ENCODE results near the gene AHCYL2. TPM values are rescaled to one million over a fixed set of nuclear protein-coding genes. Genes with fewer than 3 reads are reported as not detected.

The AHCYL2 gene
- total RNA-seq, 1 experiment from 2014 or later = 20.2 TPM

- BruUV-seq (replicated peaks) = no TSS peak
- no peaks in the 10 kb centered on the region for H3K36me3 ChIP-seq (ENCODE audit: control insufficient read depth, insufficient read depth, low read length)
- ChIA-PET POLR2A (no interaction called here), CTCF (interaction anchor here (1.2 kb wide), 1 partner anchor 24 kb away, joined by 3 read pairs; no protein-coding TSS in a partner anchor)
- H3K4me3 ChIP-seq (ENCODE audit: low read depth in 2 of 2, low read length in 2 of 2) = peak overlapping the region; percentile 45 to 56
- H3K9me3 ChIP-seq (ENCODE audit: control insufficient read depth, insufficient read depth, low read depth, low read length) = no peaks in the 10 kb centered on the region
- DNase-seq (ENCODE audit: low read depth, low spot score) (no peak), ATAC-seq (no peak)
- peaks cover 14% of the 10 kb centered on the region for H3K27me3 ChIP-seq (ENCODE audit: control insufficient read depth, insufficient read depth, low read length)
- TF ChIP-seq SIN3A (IDR thresholded peaks at IDR 0.05; ENCODE audit: borderline replicate concordance, insufficient read depth, low read depth, low read length) = no peak
- TF ChIP-seq POLR2AphosphoS5 (IDR thresholded peaks at IDR 0.05; ENCODE audit: low read depth, low read length) = no peak
- TF ChIP-seq, protein P1, sequence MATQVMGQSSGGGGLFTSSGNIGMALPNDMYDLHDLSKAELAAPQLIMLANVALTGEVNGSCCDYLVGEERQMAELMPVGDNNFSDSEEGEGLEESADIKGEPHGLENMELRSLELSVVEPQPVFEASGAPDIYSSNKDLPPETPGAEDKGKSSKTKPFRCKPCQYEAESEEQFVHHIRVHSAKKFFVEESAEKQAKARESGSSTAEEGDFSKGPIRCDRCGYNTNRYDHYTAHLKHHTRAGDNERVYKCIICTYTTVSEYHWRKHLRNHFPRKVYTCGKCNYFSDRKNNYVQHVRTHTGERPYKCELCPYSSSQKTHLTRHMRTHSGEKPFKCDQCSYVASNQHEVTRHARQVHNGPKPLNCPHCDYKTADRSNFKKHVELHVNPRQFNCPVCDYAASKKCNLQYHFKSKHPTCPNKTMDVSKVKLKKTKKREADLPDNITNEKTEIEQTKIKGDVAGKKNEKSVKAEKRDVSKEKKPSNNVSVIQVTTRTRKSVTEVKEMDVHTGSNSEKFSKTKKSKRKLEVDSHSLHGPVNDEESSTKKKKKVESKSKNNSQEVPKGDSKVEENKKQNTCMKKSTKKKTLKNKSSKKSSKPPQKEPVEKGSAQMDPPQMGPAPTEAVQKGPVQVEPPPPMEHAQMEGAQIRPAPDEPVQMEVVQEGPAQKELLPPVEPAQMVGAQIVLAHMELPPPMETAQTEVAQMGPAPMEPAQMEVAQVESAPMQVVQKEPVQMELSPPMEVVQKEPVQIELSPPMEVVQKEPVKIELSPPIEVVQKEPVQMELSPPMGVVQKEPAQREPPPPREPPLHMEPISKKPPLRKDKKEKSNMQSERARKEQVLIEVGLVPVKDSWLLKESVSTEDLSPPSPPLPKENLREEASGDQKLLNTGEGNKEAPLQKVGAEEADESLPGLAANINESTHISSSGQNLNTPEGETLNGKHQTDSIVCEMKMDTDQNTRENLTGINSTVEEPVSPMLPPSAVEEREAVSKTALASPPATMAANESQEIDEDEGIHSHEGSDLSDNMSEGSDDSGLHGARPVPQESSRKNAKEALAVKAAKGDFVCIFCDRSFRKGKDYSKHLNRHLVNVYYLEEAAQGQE (IDR thresholded peaks at IDR 0.05; ENCODE audit: insufficient read depth in 1 of 2, low read depth in 2 of 2, low read length in 1 of 2) = no peak
- TF ChIP-seq TCF7L2 (IDR thresholded peaks at IDR 0.05; ENCODE audit: low read depth, low read length) = no peak
- TF ChIP-seq CTCF (IDR thresholded peaks at IDR 0.05) = no peak
- no peaks in the 10 kb centered on the region for H3K4me1 ChIP-seq (ENCODE audit: control insufficient read depth, insufficient read depth, low read length)
- in situ Hi-C loops (cut with HindIII; ENCODE audit: low pct_unique_long_range_greater_than_20kb, low sequenced_read_pairs) (no loop called here), intact Hi-C loops (cut with micrococcal nuclease; ENCODE audit: unreplicated experiment) (no loop called here)
- no peak overlapping the region for H3K27ac ChIP-seq (ENCODE audit: low read length)
These were observed 37.0 kb upstream of the AHCYL2 start for GRCh38 chr7:129187681-129188371.

DNA sequence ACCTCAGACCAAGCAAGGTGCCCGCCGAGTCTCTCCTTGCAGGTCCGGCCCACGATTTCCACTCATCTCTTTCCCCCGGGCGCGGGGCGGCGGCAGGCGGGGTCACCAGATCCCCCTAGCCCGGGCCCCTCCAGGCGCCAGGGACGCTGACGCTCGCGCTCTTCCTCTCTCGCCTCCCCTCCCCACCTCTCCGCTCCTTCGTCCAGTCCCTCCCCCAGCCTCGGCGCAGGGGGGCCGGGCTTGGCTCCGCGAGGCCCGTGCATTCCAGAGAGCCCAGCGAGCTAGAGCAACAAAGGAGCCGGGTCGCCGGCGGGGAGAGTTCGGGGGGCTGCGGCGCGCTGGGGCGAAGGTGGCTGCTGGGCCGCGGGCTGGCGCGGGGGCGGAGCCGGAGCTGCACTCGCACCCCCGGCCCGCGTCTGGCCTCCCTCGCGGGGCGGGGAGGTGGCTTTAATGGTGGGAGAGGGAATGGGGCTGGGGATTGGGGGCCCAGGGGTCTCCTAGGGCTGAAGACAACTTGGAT is 36.4 kb upstream of the AHCYL2 start, which contains the start of gene SMO:
Gene SMO, plus strand, starts transcription at position 262 of the 520 bp plus-strand sequence. CDS start 519 bp downstream, outside the sequence.
- Histone ChIP-seq H3K27ac (ENCODE audit: low read length) (no peak within 1 kb of the TSS), H3K36me3 (ENCODE audit: control insufficient read depth, insufficient read depth, low read length) (no peaks in the 10 kb centered on the region), H3K9me3 (ENCODE audit: control insufficient read depth, insufficient read depth, low read depth, low read length) (no peaks in the 10 kb centered on the region), H3K4me3 (ENCODE audit: low read depth in 2 of 2, low read length in 2 of 2) (peak within 1 kb of the TSS; percentile 45 to 56), H3K4me1 (ENCODE audit: control insufficient read depth, insufficient read depth, low read length) (no peaks in the 10 kb centered on the region), H3K27me3 (ENCODE audit: control insufficient read depth, insufficient read depth, low read length) (peaks cover 14% of the 10 kb centered on the region)
- in situ Hi-C loops (cut with HindIII; ENCODE audit: low pct_unique_long_range_greater_than_20kb, low sequenced_read_pairs) (no loop called here), intact Hi-C loops (cut with micrococcal nuclease; ENCODE audit: unreplicated experiment) (no loop called here)
- BruUV-seq (replicated peaks) = no TSS peak
- ChIA-PET POLR2A (no interaction called here), CTCF (interaction anchor here (1.2 kb wide), 1 partner anchor 25 kb away, joined by 3 read pairs; no protein-coding TSS in a partner anchor)
- ATAC-seq (peak; percentile 65), DNase-seq (ENCODE audit: low read depth, low spot score) (no peak)
- TF ChIP-seq, protein P1 (IDR thresholded peaks at IDR 0.05; ENCODE audit: insufficient read depth in 1 of 2, low read depth in 2 of 2, low read length in 1 of 2) = no peak
- TF ChIP-seq TCF7L2 (IDR thresholded peaks at IDR 0.05; ENCODE audit: low read depth, low read length) = no peak
- no peak for TF ChIP-seq CTCF (IDR thresholded peaks at IDR 0.05)
- no peak for TF ChIP-seq SIN3A (IDR thresholded peaks at IDR 0.05; ENCODE audit: borderline replicate concordance, insufficient read depth, low read depth, low read length)
- TF ChIP-seq POLR2AphosphoS5 (IDR thresholded peaks at IDR 0.05; ENCODE audit: low read depth, low read length) = no peak
